OCI-LY1 (cell line): Measurements from ENCODE around the gene FBXO2.

Experiments used
- CTCF ChIP-seq: fragments of 200-600 bp; sonication (generic), shearing (Covaris generic); IDR thresholded peaks from 2 replicates; pipeline ENCODE4 v1.5.1; 2017; ENCODE audit warnings: mild to moderate bottlenecking, antibody characterized with exemption, low read length, moderate library complexity, mixed read lengths
- EZH2 ChIP-seq: fragments of 200-600 bp; sonication (generic), shearing (Covaris generic); IDR thresholded peaks from 2 replicates; pipeline ENCODE4 v1.8.0; 2017; ENCODE audit warnings: borderline replicate concordance, mixed run types, mild to moderate bottlenecking, antibody characterized with exemption, low read length, moderate library complexity, mixed read lengths

GRCh38 chr1:11623702-11624101 lies 30.5 kb downstream of the FBXO2 start:
- no peak for TF ChIP-seq CTCF
- TF ChIP-seq EZH2 = no peak
